Motor neuron (in vitro differentiated cells): Measurements from ENCODE around the gene ZKSCAN5. TPM values are rescaled to one million over a fixed set of nuclear protein-coding genes. Genes with fewer than 3 reads are reported as not detected.

Experiments
- total RNA-seq, 8 experiments: library from RNA; unstranded; fragments of 300-600 nt; gene quantifications; 2 replicates each; pipeline versions ENCODE4 v1.2.3 to v1.2.4, GENCODE V29; 2022

Gene ZKSCAN5
- total RNA-seq, 8 experiments from 2014 or later, result 9.0 to 19.7 (median 17.1) TPM

Other genes starting within 250 kb of the ZKSCAN5 start
- under 1 TPM in 5 of 8 experiments, not detected in 3; 0.10 to 0.52 (median 0.14) TPM for gene MYH16, start 231.8 kb upstream of the ZKSCAN5 start, total RNA-seq
- 100 to 1,000 TPM in 4 of 8 experiments, 10 to 100 TPM in 4; 82.9 to 171 (median 106) TPM for gene ARPC1A, start 178.8 kb upstream of the ZKSCAN5 start, total RNA-seq
- 100 to 1,000 TPM in 3 of 8 experiments, 10 to 100 TPM in 2, 1 to 10 TPM in 3; 2.6 to 396 (median 23.9) TPM for gene ARPC1B, start 129.9 kb upstream of the ZKSCAN5 start, total RNA-seq
- 100 to 1,000 TPM in 5 of 8 experiments, 10 to 100 TPM in 3; 88.1 to 172 (median 103) TPM for gene PDAP1, start 96.1 kb upstream of the ZKSCAN5 start, total RNA-seq
- gene BUD31, start 95.7 kb upstream of the ZKSCAN5 start, total RNA-seq, result 100 to 1,000 TPM; 105 to 221 (median 146) TPM
- gene PTCD1, start 65.9 kb upstream of the ZKSCAN5 start, total RNA-seq, result 10 to 100 TPM in 2 of 8 experiments, 1 to 10 TPM in 6; 4.9 to 18.9 (median 7.1) TPM
- 10 to 100 TPM; 24.8 to 69.5 (median 41.8) TPM for gene CPSF4, start 65.7 kb upstream of the ZKSCAN5 start, total RNA-seq
- gene ATP5MF, start 38.5 kb upstream of the ZKSCAN5 start, total RNA-seq, result 100 to 1,000 TPM; 488 to 967 (median 750) TPM
- gene ZNF789, start 31.8 kb upstream of the ZKSCAN5 start, total RNA-seq, result 10 to 100 TPM in 7 of 8 experiments, 1 to 10 TPM in 1; 6.1 to 26.3 (median 16.4) TPM
- 10 to 100 TPM; 17.0 to 34.9 (median 19.5) TPM for gene ZNF394, start 4.4 kb upstream of the ZKSCAN5 start, total RNA-seq
- gene FAM200A, start 47.5 kb downstream of the ZKSCAN5 start, total RNA-seq, result 10 to 100 TPM in 6 of 8 experiments, 1 to 10 TPM in 2; 6.6 to 18.6 (median 13.7) TPM
- 100 to 1,000 TPM in 1 of 8 experiments, 10 to 100 TPM in 7; 38.8 to 124 (median 63.6) TPM for gene ZNF655, start 54.0 kb downstream of the ZKSCAN5 start, total RNA-seq
- gene TMEM225B, start 93.6 kb downstream of the ZKSCAN5 start, total RNA-seq, result 1 to 10 TPM in 5 of 8 experiments, under 1 TPM in 2, not detected in 1; 0.40 to 2.0 (median 1.7) TPM
- 10 to 100 TPM in 7 of 8 experiments, 1 to 10 TPM in 1; 8.2 to 22.4 (median 12.7) TPM for gene ZSCAN25, start 112.3 kb downstream of the ZKSCAN5 start, total RNA-seq
- 10 to 100 TPM in 1 of 8 experiments, 1 to 10 TPM in 7; 2.4 to 20.2 (median 6.4) TPM for gene CYP3A5, start 175.3 kb downstream of the ZKSCAN5 start, total RNA-seq
- 1 to 10 TPM in 2 of 8 experiments, under 1 TPM in 4, not detected in 2; 0.36 to 1.1 (median 0.57) TPM for gene CYP3A7, start 230.5 kb downstream of the ZKSCAN5 start, total RNA-seq